DMS114 treated with DMSO at 0.1 percent for 48 hours (cell line): Measurements from ENCODE around the gene MGRN1.

ENCODE experiments used
- DNase-seq: peaks from one replicate; lab custom pipeline; 2025; ENCODE audit not compliant: unreplicated experiment; lab: John Stamatoyannopoulos, UW

The MGRN1 gene

GRCh38 chr16:4685776-4686496 lies 61.3 kb downstream of the MGRN1 start:
- no peak for DNase-seq

DNA sequence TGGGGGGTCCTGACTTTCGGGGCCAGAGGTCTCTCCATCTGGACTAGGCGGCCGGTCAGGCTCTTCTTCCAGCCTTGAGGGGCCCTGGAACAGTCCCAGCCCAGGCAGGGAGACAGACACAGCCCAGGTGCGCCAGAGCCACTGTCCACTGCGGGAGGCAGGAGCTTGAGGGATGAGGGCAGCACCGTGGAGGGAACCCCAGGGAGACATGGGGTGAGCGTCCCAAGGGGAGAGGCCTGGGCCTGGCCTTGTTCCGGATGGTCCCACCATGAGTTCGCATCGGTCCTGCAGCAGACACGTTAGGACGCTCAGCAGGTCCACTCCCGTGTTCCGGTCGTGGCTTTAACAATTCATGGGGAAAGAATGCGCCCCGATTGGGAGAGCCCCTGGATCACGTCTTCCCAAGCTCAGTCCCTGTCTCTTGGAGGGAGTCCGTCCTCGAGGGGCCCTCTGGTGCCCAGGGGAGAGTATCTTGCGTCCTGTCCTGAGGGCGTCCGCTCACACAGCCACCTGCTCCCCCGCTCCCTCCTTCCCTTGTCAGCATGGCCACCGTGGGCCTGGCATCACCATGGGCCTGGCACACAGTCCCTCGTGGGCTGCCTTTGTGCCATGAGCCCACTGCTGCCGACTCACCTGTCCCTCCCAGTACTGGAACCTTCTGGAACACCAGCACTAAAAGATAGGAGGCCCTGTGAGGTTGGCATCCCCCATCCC lies 62.0 kb downstream of the MGRN1 start:
- DNase-seq: no peak

DNA sequence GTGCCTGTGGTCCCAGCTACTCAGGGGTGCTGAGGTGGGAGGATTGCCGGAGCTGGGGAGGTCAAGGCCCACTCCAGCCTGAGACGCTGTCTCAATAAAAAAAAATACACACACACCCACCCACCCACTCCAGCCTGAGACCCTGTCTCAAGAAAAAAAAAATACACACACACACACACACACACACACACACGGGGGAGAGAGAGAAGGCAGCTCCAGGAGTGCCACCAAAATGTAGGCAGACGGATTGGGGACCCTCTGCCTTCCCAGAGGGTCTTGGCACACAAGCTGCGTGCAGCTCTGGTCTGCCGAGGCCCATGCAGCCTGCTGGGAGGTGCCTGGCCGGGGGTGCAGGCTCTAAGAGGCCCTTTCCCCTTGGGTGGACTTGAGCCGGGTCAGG lies 62.8 kb downstream of the MGRN1 start:
- DNase-seq: no peak

DNA sequence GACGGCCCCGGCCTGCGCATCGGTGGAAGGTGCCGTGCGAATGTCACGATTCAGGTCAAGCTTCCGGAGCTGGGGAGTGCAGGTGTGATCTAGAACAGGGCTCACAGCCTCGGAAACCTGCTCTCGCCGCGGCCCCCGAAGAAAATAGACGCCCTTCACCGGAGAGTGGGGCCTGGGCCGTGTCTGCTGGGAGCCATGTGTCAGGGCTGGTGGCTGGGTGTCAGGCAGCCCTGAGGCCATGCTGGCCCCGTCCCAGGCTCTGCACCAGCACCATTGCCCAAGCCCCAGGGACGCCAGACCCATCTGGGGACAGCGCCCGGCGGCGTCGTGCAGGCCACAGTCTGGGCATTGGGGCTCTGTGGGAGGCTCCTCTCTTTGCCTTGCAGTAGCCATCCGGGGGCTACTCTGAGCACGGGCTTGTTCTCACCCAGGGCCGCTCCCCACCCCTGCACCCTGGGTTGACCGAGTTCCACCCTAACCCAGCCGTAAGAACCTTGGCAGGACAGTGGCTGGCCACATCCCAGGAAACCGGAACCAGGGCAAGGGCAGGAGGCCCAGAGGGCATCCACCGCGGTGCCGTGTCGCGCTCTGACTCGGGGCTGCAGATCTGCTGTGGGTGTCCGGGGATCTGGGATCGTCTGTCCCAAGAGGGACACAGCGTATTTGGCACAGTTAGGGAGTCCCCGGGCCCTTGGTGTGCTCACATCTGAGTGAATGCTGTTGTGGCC lies 63.5 kb downstream of the MGRN1 start:
- no peak for DNase-seq

DNA sequence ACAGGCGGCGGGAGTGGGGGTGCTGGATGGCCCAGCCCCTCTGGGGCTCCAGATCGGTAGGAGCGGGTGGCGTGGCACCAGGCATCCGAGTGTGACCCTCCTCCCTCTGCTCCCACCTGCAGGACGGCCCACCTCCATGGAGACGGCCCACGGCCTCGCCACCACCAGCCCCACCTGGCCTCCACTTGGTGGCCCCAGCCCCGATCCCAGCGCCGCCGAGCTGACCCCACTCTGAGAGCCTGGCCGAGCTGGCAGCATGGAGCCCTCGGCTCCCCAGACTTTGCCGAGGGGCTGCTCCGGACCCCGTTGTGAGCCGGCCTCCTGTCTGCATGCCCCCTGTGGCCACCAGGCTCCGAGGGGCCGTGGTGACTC lies 64.0 kb downstream of the MGRN1 start:
- no peak for DNase-seq

- DNase-seq: no peak
Measured at GRCh38 chr16:4689091-4689671, 64.6 kb downstream of the MGRN1 start.

DNA sequence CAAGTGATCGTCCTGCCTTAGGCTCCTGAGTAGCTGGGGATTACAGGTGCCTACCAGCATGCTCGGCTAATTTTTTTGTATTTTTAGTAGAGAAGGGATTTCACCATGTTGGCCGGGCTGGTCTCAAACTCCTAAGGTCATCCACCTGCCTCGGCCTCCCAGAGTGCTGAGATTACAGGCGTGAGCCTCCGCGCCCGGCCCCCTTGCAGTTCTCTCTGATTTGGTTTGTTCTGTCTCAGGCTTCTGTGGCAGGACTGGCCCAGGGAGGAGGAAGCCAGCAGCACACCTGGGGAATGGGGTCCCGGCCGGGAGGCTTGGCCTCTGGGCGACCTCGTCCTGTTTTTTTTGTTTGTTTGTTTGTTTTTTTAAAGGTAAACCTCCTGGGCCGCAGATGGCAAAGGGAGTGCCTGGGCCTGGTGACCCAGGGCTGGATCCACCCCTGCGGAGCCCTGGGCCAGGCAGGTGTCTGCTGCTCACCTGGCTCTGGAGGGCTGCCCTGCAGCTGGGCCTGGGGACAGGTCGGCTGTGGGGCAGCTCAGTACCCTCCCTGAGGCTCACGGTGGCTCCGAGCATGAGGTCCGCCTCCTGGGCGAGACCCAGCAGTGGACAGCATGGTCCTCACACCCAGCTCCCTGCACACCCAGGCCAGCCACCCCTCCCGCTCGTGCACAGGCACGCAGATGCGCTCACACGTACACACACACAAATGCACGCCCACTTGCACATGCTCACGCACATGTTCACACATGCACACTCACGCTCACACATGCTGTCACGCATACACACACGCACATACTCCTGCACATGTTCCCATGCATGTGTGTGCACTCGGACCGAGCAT lies 65.5 kb downstream of the MGRN1 start:
- DNase-seq: no peak

DNA sequence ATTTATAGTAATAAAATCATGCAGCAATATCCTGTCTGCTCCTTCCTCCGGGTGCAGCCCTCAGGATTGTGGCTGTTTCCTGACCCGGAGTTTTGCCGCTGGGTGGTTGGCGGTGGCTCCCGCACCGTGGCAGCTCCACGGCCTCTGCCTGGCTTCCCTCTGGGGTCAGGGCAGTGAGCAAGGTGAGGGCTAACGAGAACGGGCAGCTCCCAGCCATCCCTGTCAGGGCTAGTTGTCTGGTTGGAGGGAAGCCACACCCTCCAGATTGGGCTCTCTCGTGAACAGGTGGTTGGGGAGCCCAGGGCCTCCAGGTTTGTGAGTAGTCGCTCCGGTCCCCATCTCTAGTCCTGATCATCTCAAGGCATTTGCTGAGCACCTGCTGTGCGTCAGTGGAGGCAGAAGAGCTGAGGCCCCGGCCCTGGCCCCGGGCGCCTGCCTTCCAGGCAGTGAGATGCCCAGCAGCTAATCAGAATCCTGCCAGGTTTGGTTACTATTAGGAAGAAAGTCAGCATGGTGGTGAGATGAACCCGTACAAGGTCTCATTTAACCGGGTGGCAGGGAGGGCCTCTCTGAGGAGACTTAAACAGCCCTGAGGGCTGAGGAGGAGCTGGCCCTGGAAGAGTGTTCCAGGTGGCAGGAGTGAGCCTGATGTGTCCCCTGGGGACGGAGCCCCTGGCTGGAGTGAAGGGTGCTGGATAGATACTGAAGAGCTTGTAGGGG lies 66.5 kb downstream of the MGRN1 start:
- no peak for DNase-seq

GRCh38 chr16:4691666-4692412 lies 67.2 kb downstream of the MGRN1 start:
- DNase-seq: no peak

DNA sequence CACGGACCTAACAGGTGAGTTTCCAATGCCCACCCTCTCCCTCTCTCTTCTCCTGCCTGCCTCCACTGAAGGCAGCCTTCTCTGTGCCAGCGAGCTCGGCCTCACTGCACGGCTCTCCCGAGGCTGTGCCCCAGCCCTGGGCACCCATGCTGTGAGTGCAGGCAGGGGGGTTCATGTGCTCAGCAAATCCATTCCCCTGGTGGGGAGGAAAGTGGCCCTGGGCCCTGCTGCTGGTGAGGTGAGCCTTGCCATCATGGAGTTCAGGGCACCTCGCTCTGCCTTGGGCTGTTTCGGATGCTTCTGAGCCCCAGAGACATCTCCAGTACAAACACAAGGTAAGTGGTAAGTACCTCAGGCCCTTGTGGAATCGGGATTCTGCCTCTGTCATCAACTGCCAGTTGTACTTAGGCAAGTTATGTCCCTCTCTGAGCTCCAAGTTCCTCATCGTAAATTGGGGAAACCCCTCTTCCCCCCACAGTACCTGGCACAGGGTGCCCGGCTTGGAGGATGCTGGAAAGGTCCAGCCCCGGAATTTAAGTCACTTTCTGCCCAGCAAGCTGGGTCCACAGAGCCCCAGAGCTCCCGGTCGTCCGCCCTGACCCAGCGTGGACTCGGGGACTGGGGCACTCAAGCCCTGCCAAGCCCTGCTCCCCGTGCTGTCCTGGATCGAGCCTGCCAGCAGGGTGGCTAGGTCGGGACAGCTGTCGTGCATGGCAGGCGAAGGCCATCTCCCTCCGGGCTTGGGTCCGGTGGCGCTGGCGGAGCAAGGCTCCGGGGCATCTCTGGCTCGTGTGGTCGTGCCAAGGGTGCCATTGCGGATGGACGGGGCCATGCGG lies 68.1 kb downstream of the MGRN1 start:
- DNase-seq: no peak

DNA sequence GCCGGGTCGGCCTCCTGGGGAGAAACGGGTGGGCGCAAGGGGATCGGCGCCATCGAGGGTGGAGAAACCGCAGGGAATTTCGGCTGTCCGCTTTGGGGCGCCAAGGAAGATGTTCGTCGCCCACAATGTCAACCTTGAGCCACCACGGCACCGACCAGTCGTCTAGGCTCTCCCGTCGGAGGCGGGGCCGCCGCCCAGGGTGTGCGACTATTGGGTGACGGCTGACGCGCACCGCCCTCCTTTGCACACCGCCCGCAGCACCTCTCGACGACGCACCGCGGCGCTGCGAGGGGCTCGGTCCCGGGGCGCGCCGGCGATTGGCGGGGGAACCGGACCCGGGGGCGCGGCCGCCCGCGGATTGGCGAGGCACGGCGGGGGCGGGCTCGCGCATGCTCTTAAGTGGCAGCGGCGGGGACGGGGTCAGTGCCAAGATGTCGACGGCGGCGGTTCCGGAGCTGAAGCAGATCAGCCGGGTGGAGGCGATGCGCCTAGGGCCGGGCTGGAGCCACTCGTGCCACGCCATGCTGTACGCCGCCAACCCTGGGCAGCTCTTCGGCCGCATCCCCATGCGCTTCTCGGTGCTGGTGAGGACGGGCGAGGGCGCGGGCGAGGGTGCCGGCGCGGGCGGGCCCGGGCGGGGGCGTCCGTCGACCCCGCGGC lies 68.8 kb downstream of the MGRN1 start, which contains the start of gene NUDT16L1:
TSS of gene NUDT16L1 (plus strand) at position 267 of the 660 bp plus-strand sequence. CDS start at position 432, 165 bp downstream.
- DNase-seq: peak; percentile 80

DNA sequence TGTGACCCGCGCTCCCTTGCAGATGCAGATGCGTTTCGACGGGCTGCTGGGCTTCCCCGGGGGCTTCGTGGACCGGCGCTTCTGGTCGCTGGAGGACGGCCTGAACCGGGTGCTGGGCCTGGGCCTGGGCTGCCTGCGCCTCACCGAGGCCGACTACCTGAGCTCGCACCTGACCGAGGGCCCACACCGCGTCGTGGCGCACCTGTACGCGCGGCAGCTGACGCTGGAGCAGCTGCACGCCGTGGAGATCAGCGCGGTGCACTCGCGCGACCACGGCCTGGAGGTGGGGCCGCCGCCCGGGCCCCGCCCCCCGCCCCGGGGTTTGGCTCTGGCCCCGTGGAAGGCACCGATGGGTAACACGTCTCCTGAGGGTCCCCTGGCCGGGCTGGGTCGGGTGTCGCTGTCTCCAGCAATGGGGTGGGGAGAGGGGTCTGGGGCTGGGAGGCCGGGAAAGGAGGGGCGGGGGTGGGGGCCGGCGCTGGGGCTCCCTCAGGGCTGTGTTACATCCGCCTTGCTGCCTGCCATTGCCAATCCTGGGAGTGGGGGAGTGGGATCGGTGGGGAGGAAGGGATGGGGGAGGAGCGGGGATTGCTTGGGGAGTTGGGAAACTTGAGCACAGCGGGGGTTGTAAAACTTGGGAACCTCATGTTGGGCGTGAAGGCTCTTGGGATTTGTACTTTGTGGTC lies 69.5 kb downstream of the MGRN1 start:
- DNase-seq: no peak

DNA sequence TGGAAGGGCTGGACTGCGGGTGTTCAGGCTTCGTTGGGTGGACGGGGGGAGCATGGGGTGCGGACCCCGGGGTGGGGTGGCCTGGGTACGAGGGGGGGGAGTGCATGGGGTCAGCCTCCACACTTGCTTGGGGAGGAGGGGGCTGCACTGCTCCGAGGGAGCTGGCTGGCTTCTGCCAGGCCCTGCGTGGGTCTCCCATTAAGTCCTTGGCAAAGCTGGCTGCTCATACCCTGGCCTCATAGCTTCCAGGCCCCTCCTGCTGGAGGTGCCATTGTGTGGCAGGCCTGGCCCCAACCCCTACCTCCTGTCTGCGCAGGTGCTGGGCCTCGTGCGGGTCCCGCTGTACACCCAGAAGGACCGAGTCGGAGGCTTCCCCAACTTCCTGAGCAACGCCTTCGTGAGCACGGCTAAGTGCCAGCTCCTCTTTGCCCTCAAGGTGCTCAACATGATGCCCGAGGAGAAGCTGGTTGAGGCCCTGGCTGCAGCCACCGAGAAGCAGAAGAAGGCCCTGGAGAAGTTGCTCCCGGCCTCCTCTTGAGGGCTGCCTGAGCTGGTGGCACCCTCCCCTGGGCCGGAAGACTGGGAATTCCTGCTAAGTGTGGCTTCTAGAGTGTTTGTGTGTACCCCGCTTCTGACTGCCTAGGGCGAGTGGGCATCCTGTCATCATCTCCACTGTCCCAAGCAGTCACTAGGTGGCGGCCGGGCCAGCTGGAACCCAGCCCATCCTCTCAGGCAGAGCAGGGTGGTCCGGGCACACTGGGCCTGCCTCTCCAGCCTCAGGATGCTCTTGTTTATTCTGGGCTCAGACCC lies 70.2 kb downstream of the MGRN1 start:
- DNase-seq: no peak

- DNase-seq: no peak
Measured at GRCh38 chr16:4695473-4696171, 71.0 kb downstream of the MGRN1 start.

- DNase-seq: no peak
Measured at GRCh38 chr16:4696172-4696904, 71.7 kb downstream of the MGRN1 start.
